Lung (tissue), 12 donors: ENCODE measurements around the gene STEAP4. TPM values are rescaled to one million over a fixed set of nuclear protein-coding genes. Genes with fewer than 3 reads are reported as not detected.

Experiments
- ATAC-seq: fragments of 200-7000 bp; cut with Tn5 transposase; one replicate; pipeline ENCODE4 v1.9.1; 2020; ENCODE audit warnings: moderate number of reproducible peaks; ENCODE audit not compliant: insufficient read depth, low FRiP score
- DNase-seq, 3 donors: peaks; one replicate each; pipeline ENCODE4 v3.0.0-alpha.2; 2013 to 2017
- H3K27ac ChIP-seq, 2 donors: one replicate each; pipeline ENCODE4 v1.5.1; 2013; ENCODE audit warnings: mild to moderate bottlenecking in 2 of 2, moderate library complexity in 2 of 2, control low read depth in 1 of 2, inconsistent platforms in 1 of 2, low read depth in 1 of 2, low read length in 1 of 2
- H3K27me3 ChIP-seq, 3 donors: one replicate each; pipeline ENCODE4 v1.5.1; 2013; ENCODE audit warnings: low read length in 2 of 3; ENCODE audit not compliant: control insufficient read depth in 3 of 3, insufficient read depth in 3 of 3
- H3K36me3 ChIP-seq, 4 donors: one replicate each; pipeline ENCODE4 v1.5.1; 2013; ENCODE audit warnings: low read length in 4 of 4, mild to moderate bottlenecking in 1 of 4, moderate library complexity in 1 of 4; ENCODE audit not compliant: control insufficient read depth in 4 of 4, insufficient read depth in 4 of 4
- H3K4me1 ChIP-seq, 5 donors: one replicate each; pipeline ENCODE4 v1.5.1; 2013; ENCODE audit warnings: low read length in 5 of 5, mild to moderate bottlenecking in 2 of 5, moderate library complexity in 1 of 5; ENCODE audit not compliant: control insufficient read depth in 5 of 5, insufficient read depth in 5 of 5
- H3K4me3 ChIP-seq: one replicate; pipeline ENCODE4 v1.5.1; 2013; ENCODE audit warnings: mild to moderate bottlenecking, control low read depth, moderate library complexity
- H3K9ac ChIP-seq, 2 donors: one replicate each; pipeline ENCODE4 v1.5.1; 2013; ENCODE audit warnings: low read length in 2 of 2, control low read depth in 1 of 2; ENCODE audit not compliant: insufficient read depth in 1 of 2
- H3K9me3 ChIP-seq, 4 donors: one replicate each; pipeline ENCODE4 v1.5.1; 2013; ENCODE audit warnings: low read length in 3 of 4, mild to moderate bottlenecking in 1 of 4, moderate library complexity in 1 of 4; ENCODE audit not compliant: control insufficient read depth in 4 of 4, insufficient read depth in 3 of 4
- CTCF ChIP-seq: IDR thresholded peaks from 2 replicates; pipeline ENCODE4 v1.5.1; 2012; ENCODE audit warnings: mild to moderate bottlenecking; ENCODE audit errors: control extremely low read depth, extremely low read depth
- WGBS, 2 donors: extraction: QIAGEN DNeasy Blood & Tissue Kit; methylation state at CpG; one replicate each; pipeline ENCODE4 v1.1.7; 2013; 5-methylcytosine and 5-hydroxymethylcytosine counted together
- polyA plus RNA-seq, 2 donors: library from polyadenylated mRNA; stranded (reverse); fragments of 200-250 nt; gene quantifications; one replicate each; pipeline ENCODE4 v1.2.1, GENCODE V29; 2013
- total RNA-seq, 2 donors: library from RNA; depleted of rRNA in 1 of 2; stranded (reverse); fragments of >200 nt in 1 of 2; gene quantifications; one replicate each; pipeline ENCODE4 v1.2.1, GENCODE V29; 2014 to 2021
- donor health status: control.
- donor health status: control.
- donor health status: Bipolar disorder and iron deficiency.
- donor health status: healthy.
- donor health status: DM: yes; HTN: yes; CAD: no.

The STEAP4 gene
- total and polyA plus RNA-seq, 4 donors, result 17.1 to 108 (median 58.8) TPM

DNA sequence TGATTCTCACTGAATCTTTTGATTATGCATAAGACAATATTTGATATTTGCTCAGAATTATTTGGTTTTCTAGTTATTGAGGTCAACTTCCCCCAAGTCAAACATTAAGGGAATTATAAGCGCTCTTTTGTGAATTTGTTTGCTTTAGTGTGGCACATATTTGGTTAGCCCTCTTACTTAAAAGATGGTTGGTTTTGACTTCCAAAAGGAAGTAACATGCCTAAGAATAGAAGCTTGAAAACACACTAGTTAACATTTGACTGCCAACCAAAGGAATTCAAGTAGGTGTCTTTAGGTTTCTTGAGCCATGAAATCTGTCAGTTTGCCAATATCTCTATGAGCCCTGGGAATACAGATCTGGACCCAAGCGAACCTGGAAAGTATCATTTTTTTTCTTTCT, 24.9 kb downstream of the STEAP4 start:
- Histone ChIP-seq H3K4me1 (peaks cover 0 to 3% (median 0%) of the 10 kb centered on the region in 5 donors), H3K36me3 (peaks cover 0 to 1% (median 0%) of the 10 kb centered on the region in 4 donors), H3K27me3 (no peaks in the 10 kb centered on the region), H3K4me3 (no peak overlapping the region), H3K27ac (no peak overlapping the region), H3K9me3 (no peaks in the 10 kb centered on the region), H3K9ac (no peak overlapping the region)
- TF ChIP-seq CTCF, result no peak
- 57 to 77% methylated on average over 2 of the region's 2 CpGs for WGBS, 2 donors
- peak in 2 of 3 donors; percentile 43 to 67 for DNase-seq
- peak; percentile 60 for ATAC-seq

GRCh38 chr7:88280801-88281200, 25.9 kb downstream of the STEAP4 start:
- WGBS, 2 donors, result 82 to 91% methylated on average over 1 of the region's 1 CpG
- Histone ChIP-seq H3K4me1 (peaks cover 0 to 3% (median 0%) of the 10 kb centered on the region in 5 donors), H3K9me3 (no peaks in the 10 kb centered on the region), H3K4me3 (no peak overlapping the region), H3K36me3 (no peaks in the 10 kb centered on the region), H3K9ac (no peak overlapping the region), H3K27me3 (no peaks in the 10 kb centered on the region), H3K27ac (no peak overlapping the region)
- no peak for TF ChIP-seq CTCF
- ATAC-seq, result no peak
- no peak for DNase-seq

- Histone ChIP-seq H3K4me3 (no peak overlapping the region), H3K36me3 (no peaks in the 10 kb centered on the region), H3K9ac (no peak overlapping the region), H3K9me3 (no peaks in the 10 kb centered on the region), H3K27ac (peak overlapping the region in 1 of 2 donors; percentile 75), H3K27me3 (no peaks in the 10 kb centered on the region), H3K4me1 (peaks cover 0 to 3% (median 0%) of the 10 kb centered on the region in 5 donors)
- TF ChIP-seq CTCF, result no peak
- DNase-seq (no peak), ATAC-seq (no peak)
- WGBS, 2 donors, result 70 to 87% methylated on average over 3 of the region's 3 CpGs
Measured at GRCh38 chr7:88279323-88279722, 27.4 kb downstream of the STEAP4 start.

DNA sequence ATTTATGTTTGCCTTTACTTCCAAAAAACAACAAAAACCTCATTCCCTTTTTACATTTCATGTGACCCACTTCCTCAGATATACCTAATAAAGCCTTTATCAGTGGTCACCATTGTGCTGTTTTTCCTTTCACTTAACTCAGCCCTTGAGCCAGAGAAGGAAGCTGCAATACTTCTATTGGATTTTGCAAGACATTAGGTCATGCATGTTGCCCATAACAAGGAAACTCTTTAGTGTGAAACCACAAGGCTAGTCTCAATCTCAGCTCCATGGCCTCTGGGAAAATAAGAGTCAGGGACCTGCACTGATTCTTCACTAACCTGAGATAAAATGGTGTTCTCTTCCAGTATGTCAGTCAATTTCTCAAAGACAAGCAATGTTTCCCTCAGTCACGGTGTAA, 27.8 kb downstream of the STEAP4 start:
- no peak overlapping the region for H3K9ac ChIP-seq
- peaks cover 0 to 3% (median 0%) of the 10 kb centered on the region in 5 donors for H3K4me1 ChIP-seq
- WGBS, 2 donors, result 81 to 85% methylated on average over 1 of the region's 1 CpG
- DNase-seq, result peak in 2 of 3 donors; percentile 4 to 15
- H3K27me3 ChIP-seq, result no peaks in the 10 kb centered on the region
- no peak overlapping the region for H3K27ac ChIP-seq
- H3K36me3 ChIP-seq, result no peaks in the 10 kb centered on the region
- peak; percentile 60 for ATAC-seq
- H3K4me3 ChIP-seq, result no peak overlapping the region
- no peaks in the 10 kb centered on the region for H3K9me3 ChIP-seq
- TF ChIP-seq CTCF, result no peak
